ENCODE data around the gene SEC23IP. TPM values are rescaled to one million over a fixed set of nuclear protein-coding genes. Genes with fewer than 3 reads are reported as not detected.
"Not testable (repeated sequence)": the region's sequence is repeated elsewhere in the genome, so short reads cannot be mapped to it uniquely, and the experiment has no call there.

SEC23IP gene
- total RNA-seq, 4 donors from 2014 or later: 28.7 to 87.4 (median 41.1) TPM

DNA sequence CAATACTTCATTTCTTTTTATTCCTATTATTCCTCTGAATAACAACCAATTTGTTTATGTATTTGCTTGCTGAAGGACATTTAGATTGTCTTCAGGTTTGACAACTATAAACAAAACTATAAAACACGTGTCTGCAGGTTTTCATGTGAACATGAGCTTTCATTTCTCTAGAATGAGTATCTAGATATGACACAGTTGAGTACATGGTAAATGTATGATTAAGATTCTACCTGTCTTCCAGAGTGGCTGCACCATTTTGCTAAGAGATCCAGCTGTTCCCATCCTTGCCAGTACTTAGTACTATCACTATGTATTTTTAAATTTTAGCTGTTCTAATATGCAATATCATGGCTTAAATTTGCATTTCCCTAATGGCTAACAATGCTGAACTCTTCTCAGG, 30.0 kb upstream of the SEC23IP start:
- H3K4me3 ChIP-seq: no peak overlapping the region
- DNase-seq: no peak
- H3K27ac ChIP-seq: no peak overlapping the region
- H3K9me3 ChIP-seq: no peaks in the 10 kb centered on the region
- H3K4me1 ChIP-seq: no peaks in the 10 kb centered on the region
- peaks cover 0 to 8% (median 0%) of the 10 kb centered on the region in 3 donors for H3K36me3 ChIP-seq
- no peaks in the 10 kb centered on the region for H3K27me3 ChIP-seq
- no peak for TF ChIP-seq POLR2A (IDR thresholded peaks at IDR 0.05)
- TF ChIP-seq, protein P1, sequence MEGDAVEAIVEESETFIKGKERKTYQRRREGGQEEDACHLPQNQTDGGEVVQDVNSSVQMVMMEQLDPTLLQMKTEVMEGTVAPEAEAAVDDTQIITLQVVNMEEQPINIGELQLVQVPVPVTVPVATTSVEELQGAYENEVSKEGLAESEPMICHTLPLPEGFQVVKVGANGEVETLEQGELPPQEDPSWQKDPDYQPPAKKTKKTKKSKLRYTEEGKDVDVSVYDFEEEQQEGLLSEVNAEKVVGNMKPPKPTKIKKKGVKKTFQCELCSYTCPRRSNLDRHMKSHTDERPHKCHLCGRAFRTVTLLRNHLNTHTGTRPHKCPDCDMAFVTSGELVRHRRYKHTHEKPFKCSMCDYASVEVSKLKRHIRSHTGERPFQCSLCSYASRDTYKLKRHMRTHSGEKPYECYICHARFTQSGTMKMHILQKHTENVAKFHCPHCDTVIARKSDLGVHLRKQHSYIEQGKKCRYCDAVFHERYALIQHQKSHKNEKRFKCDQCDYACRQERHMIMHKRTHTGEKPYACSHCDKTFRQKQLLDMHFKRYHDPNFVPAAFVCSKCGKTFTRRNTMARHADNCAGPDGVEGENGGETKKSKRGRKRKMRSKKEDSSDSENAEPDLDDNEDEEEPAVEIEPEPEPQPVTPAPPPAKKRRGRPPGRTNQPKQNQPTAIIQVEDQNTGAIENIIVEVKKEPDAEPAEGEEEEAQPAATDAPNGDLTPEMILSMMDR (IDR thresholded peaks at IDR 0.05): no peak

DNA sequence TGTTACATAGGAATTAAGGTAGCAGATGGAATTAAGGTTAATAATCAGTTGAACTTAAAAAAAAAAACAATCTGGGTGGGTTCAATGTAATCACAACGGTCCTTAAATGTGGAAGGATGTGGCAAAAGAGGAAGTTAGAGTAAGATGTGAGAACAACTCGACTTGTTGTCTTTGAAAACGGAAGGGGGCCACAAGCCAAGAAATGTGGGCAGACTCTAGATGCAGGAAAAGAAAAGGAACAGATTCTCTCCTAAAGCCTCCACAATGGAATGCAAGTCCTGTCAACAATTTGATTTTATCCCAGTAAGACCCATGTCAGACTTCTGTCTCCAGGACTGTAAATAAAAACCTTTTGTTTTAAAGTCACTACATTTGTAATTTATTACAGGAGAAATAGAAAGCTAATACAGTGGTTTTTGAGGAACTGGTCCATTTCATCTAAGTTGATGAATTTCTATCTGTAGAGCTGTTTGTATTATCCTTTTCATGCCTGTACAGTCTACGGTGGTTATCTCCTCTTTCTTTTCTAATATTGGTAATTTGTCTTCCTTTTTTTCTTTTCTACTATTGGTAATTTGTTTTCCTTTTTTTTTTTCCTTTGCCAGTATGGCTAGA, 28.5 kb upstream of the SEC23IP start:
- Histone ChIP-seq H3K36me3 (no peaks in the 10 kb centered on the region), H3K9me3 (no peaks in the 10 kb centered on the region), H3K27ac (no peak overlapping the region), H3K27me3 (no peaks in the 10 kb centered on the region), H3K4me1 (no peaks in the 10 kb centered on the region), H3K4me3 (no peak overlapping the region)
- no peak for DNase-seq
- TF ChIP-seq, protein P1 (IDR thresholded peaks at IDR 0.05): no peak
- no peak for TF ChIP-seq POLR2A (IDR thresholded peaks at IDR 0.05)

DNA sequence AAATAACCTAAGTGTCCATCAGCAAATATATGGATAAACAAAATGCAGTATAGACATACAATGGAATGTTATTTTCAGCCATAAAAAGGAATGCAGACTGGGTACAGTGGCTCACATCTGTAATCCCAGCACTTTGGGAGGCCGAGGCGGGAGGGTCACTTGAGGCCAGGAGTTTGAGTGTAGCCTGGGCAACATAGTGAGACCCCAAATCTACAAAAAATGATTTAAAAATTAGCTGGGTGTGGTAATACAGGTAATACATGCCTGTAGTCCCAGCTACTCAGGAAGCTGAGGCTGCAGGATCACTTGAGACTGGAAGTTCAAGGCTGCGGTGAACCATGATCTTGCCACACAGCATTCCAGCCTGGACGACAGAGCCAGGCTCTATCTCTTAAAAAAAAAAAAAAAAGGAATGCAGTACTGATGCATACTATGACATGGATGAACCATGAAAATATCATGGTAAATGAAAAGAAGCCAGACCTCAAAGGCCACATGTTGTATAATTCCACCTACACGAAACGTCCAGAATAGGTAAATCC, 26.8 kb upstream of the SEC23IP start:
- H3K4me1 ChIP-seq: peaks cover 0 to 13% (median 0%) of the 10 kb centered on the region in 4 donors
- DNase-seq: no peak
- no peaks in the 10 kb centered on the region for H3K36me3 ChIP-seq
- H3K4me3 ChIP-seq: no peak overlapping the region
- H3K9me3 ChIP-seq: no peaks in the 10 kb centered on the region
- TF ChIP-seq, protein P1 (IDR thresholded peaks at IDR 0.05): no peak
- TF ChIP-seq POLR2A (IDR thresholded peaks at IDR 0.05): no peak
- H3K27ac ChIP-seq: no peak overlapping the region
- no peaks in the 10 kb centered on the region for H3K27me3 ChIP-seq

DNA sequence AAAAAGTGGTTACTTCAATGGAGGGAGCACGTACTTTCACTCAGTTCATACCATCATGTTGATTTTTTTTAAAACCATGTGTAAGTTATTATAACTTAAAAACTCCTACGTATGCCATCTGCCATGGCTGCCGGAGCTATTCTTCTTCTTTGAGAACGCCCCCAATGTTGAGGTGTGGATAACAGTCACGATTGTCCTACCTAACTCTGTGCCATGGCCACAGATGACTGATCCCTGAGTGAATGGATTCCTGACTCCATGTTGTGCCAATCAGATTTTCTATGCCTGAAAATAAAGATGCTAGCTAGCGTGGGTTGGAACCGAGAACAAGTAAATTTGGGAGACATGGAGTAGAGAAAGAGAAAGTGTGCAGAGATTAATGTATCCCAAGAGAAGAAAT, 25.2 kb upstream of the SEC23IP start:
- Histone ChIP-seq H3K27me3 (no peaks in the 10 kb centered on the region), H3K36me3 (no peaks in the 10 kb centered on the region), H3K4me3 (no peak overlapping the region), H3K4me1 (peaks cover 0 to 21% (median 0%) of the 10 kb centered on the region in 4 donors), H3K9me3 (no peaks in the 10 kb centered on the region), H3K27ac (no peak overlapping the region)
- no peak for TF ChIP-seq POLR2A (IDR thresholded peaks at IDR 0.05)
- TF ChIP-seq, protein P1 (IDR thresholded peaks at IDR 0.05): no peak
- DNase-seq: no peak

DNA sequence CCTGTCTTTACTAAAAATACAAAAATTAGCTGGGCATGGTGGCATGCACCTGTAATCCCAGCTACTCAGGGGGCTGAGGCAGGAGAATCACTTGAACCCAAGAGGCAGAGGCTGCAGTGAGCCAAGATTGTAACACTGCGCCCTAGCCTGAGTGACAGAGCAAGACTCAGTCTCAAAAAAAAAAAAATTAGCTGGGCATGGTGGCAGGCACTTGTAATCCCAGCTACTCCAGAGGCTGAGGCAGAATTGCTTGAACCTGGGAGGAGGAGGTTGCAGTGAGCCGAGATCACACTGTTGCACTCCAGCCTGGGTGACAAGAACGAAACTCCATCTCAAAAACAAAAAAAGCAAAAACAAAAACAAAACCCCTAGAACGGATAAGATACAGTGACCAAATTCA, 23.1 kb upstream of the SEC23IP start:
- H3K36me3 ChIP-seq, H3K27me3 ChIP-seq, H3K27ac ChIP-seq, H3K4me3 ChIP-seq, DNase-seq, H3K9me3 ChIP-seq: not testable (repeated sequence)
- H3K4me1 ChIP-seq: peaks cover 0 to 25% (median 2%) of the 10 kb centered on the region in 4 donors

DNA sequence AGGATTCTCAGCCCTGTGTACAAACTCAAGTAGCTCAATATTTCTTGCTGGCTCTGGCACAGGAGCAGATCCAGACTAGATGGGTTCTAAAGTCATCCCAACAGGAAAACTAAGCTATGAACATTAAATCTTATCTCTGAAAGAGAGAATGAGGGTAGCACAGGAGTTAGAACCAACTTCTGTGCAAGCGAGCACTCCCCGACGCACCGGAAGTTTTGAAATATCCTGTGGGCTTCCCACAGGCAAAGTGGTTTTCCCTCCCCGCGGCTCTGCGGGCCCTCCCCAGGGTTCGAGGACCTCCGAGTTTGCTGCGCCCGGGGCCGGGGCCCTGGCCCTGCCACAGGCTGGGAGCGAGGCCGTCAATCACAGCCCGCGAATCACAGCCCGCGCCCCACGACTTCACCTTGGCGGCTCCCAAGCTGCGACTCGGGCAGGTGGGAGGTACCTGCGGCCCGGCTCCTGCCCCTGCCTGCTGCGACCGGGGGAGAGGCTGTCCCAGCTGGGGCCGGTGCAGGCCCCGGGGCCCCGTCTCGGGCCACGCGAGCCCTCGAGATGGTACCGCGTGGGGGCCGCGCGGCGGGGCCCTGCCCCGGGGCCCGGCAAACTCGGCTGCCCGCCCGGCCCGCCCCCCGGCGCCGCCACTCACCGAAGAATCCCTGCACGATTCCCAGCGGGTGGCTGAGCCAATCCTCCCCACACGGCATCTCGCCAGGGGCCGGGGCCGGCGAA, 20.5 kb upstream of the SEC23IP start:
- peak; percentile 48 to 82 (median 76) for DNase-seq
- Histone ChIP-seq H3K9me3 (no peaks in the 10 kb centered on the region), H3K27ac (peak overlapping the region; percentile 79 to 95 (median 92)), H3K4me3 (peak overlapping the region; percentile 77 to 98 (median 86)), H3K36me3 (no peaks in the 10 kb centered on the region), H3K4me1 (peaks cover 0 to 25% (median 2%) of the 10 kb centered on the region in 4 donors), H3K27me3 (no peaks in the 10 kb centered on the region)
- no peak for TF ChIP-seq POLR2A (IDR thresholded peaks at IDR 0.05)
- TF ChIP-seq, protein P1 (IDR thresholded peaks at IDR 0.05): no peak

All from Peyer's patch (tissue), 4 donors.